CD4-positive, alpha-beta T cell (primary cell): Measurements from ENCODE around the gene LRP2. TPM values are rescaled to one million over a fixed set of nuclear protein-coding genes. Genes with fewer than 3 reads are reported as not detected.

Experiments
- ATAC-seq: fragments of 200-7000 bp; cut with Tn5 transposase; one replicate; pipeline ENCODE4 v1.10.0; 2022; ENCODE audit warnings: mild to moderate bottlenecking; ENCODE audit not compliant: poor library complexity
- CTCF ChIA-PET: fragments of 350-600 bp; sonication (Branson Sonifier 250); formaldehyde crosslinking; loops from one replicate; lab custom pipeline; 2021; ENCODE audit warnings: antibody characterized with exemption, inconsistent platforms; lab: Charles Lee
- POLR2A ChIA-PET: fragments of 350-600 bp; sonication (Branson Sonifier 250); formaldehyde crosslinking; loops from one replicate; lab custom pipeline; 2021; ENCODE audit warnings: antibody characterized with exemption, inconsistent platforms; lab: Charles Lee
- DNase-seq, 14 experiments: peaks; one replicate each; pipeline ENCODE4 v3.0.0-alpha.2; 2013 to 2020; ENCODE audit warnings: mixed read lengths in 2 of 14
- H3K27ac ChIP-seq, 2 donors: one replicate each; pipeline versions ENCODE4 v1.5.1 to v1.7.0; 2013; ENCODE audit warnings: low read length in 2 of 2, low read depth in 1 of 2, mild to moderate bottlenecking in 1 of 2
- H3K27me3 ChIP-seq, 2 experiments: 1 replicate in 1 of 2; 2 replicates in 1 of 2; pipeline versions ENCODE4 v1.6.1 to v1.7.0; 2013; ENCODE audit warnings: low read length in 2 of 2, control low read depth in 1 of 2, mild to moderate bottlenecking in 1 of 2, moderate library complexity in 1 of 2; ENCODE audit not compliant: insufficient read depth in 2 of 2, control insufficient read depth in 1 of 2
- H3K36me3 ChIP-seq: one replicate; pipeline ENCODE4 v1.6.1; 2013; ENCODE audit warnings: low read length, control low read depth; ENCODE audit not compliant: insufficient read depth
- H3K4me1 ChIP-seq: one replicate; pipeline ENCODE4 v1.6.1; 2013; ENCODE audit warnings: low read length, control low read depth; ENCODE audit not compliant: insufficient read depth
- H3K4me3 ChIP-seq: one replicate; pipeline ENCODE4 v1.5.1; 2013; ENCODE audit warnings: mild to moderate bottlenecking, low read length, moderate library complexity
- H3K9me3 ChIP-seq, 2 experiments: 1 replicate in 1 of 2; 2 replicates in 1 of 2; pipeline versions ENCODE4 v1.6.1 to v1.7.0; 2013; ENCODE audit warnings: low read length in 2 of 2, mild to moderate bottlenecking in 2 of 2, control low read depth in 1 of 2, moderate library complexity in 1 of 2; ENCODE audit not compliant: control insufficient read depth in 1 of 2, insufficient read depth in 1 of 2
- H3K27ac Mint-ChIP-seq: one replicate; pipeline ENCODE4 v1.8.0; 2020; ENCODE audit warnings: mixed read lengths
- H3K27me3 Mint-ChIP-seq: one replicate; pipeline ENCODE4 v1.8.0; 2021; ENCODE audit warnings: mixed read lengths
- H3K36me3 Mint-ChIP-seq: one replicate; pipeline ENCODE4 v1.8.0; 2021; ENCODE audit warnings: low read depth, mixed read lengths
- H3K4me1 Mint-ChIP-seq: one replicate; pipeline ENCODE4 v1.8.0; 2021; ENCODE audit warnings: low read depth, mixed read lengths
- H3K4me3 Mint-ChIP-seq: one replicate; pipeline ENCODE4 v1.8.0; 2020; ENCODE audit warnings: mild to moderate bottlenecking, mixed read lengths
- H3K9me3 Mint-ChIP-seq: one replicate; pipeline ENCODE4 v1.8.0; 2020; ENCODE audit warnings: mixed read lengths
- intact Hi-C, 2 experiments: fragments of 100-400 bp; cut with DNase I in 1 of 2; cut with micrococcal nuclease in 1 of 2; formaldehyde crosslinking; loops; one replicate each; pipeline versions ENCODE4 v1.15.1 to v1.9.0; 2023 to 2025; cut with DNase I, micrococcal nuclease
- total RNA-seq, 174 experiments: library from RNA in 2 of 174; stranded (reverse) in 2 of 174; gene quantifications; one replicate each; pipeline ENCODE4 v1.2.3 and lab custom pipeline; 2021 to 2026
- TF ChIP-seq, protein P1 (sequence below): fragments of 200-600 bp; IDR thresholded peaks from one replicate; pipeline ENCODE4 v1.8.0; 2022; ENCODE audit warnings: antibody characterized with exemption, mild to moderate bottlenecking

The LRP2 gene
- total RNA-seq, 2 experiments from 2014 or later: 0.03 TPM; not detected in 1

GRCh38 chr2:169348321-169349024, 13.9 kb downstream of the LRP2 start:
- ChIA-PET POLR2A (no interaction called here), CTCF (no interaction called here)
- Mint-ChIP-seq H3K27me3 (peaks cover 9% of the 10 kb centered on the region), H3K9me3 (no peaks in the 10 kb centered on the region), H3K4me3 (no peak overlapping the region), H3K36me3 (no peaks in the 10 kb centered on the region), H3K27ac (no peak overlapping the region), H3K4me1 (no peaks in the 10 kb centered on the region)
- TF ChIP-seq, protein P1, sequence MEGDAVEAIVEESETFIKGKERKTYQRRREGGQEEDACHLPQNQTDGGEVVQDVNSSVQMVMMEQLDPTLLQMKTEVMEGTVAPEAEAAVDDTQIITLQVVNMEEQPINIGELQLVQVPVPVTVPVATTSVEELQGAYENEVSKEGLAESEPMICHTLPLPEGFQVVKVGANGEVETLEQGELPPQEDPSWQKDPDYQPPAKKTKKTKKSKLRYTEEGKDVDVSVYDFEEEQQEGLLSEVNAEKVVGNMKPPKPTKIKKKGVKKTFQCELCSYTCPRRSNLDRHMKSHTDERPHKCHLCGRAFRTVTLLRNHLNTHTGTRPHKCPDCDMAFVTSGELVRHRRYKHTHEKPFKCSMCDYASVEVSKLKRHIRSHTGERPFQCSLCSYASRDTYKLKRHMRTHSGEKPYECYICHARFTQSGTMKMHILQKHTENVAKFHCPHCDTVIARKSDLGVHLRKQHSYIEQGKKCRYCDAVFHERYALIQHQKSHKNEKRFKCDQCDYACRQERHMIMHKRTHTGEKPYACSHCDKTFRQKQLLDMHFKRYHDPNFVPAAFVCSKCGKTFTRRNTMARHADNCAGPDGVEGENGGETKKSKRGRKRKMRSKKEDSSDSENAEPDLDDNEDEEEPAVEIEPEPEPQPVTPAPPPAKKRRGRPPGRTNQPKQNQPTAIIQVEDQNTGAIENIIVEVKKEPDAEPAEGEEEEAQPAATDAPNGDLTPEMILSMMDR: no peak
- ATAC-seq (no peak), DNase-seq (no peak)
- Histone ChIP-seq H3K9me3 (no peaks in the 10 kb centered on the region), H3K27me3 (no peaks in the 10 kb centered on the region), H3K4me3 (no peak overlapping the region), H3K27ac (no peak overlapping the region), H3K4me1 (no peaks in the 10 kb centered on the region), H3K36me3 (no peaks in the 10 kb centered on the region)
- intact Hi-C loops: no loop called here

GRCh38 chr2:169345486-169346437, 16.6 kb downstream of the LRP2 start:
- no peak overlapping the region for H3K4me3 Mint-ChIP-seq

More at GRCh38 chr2:169345486-169346437, 16.6 kb downstream of the LRP2 start:
- ChIA-PET POLR2A (interaction anchor here (0.6 kb wide), 1 partner anchor 40 kb away, joined by 3 read pairs; no protein-coding TSS in a partner anchor), CTCF (no interaction called here)
- no peaks in the 10 kb centered on the region for H3K9me3 ChIP-seq
- no peaks in the 10 kb centered on the region for H3K4me1 ChIP-seq
- Mint-ChIP-seq H3K36me3 (no peaks in the 10 kb centered on the region), H3K9me3 (no peaks in the 10 kb centered on the region), H3K27ac (no peak overlapping the region), H3K4me1 (no peaks in the 10 kb centered on the region), H3K27me3 (peaks cover 14% of the 10 kb centered on the region)
- no peak for DNase-seq
- no peak overlapping the region for H3K27ac ChIP-seq
- TF ChIP-seq, protein P1: no peak
- no peaks in the 10 kb centered on the region for H3K36me3 ChIP-seq
- no peak overlapping the region for H3K4me3 ChIP-seq
- intact Hi-C loops: no loop called here
- peaks cover 0 to 3% of the 10 kb centered on the region in 2 experiments for H3K27me3 ChIP-seq
- no peak for ATAC-seq
